SK-N-MC (cell line): ENCODE measurements around the gene NEUROG1.

Experiments used
- DNase-seq: peaks from one replicate; pipeline ENCODE4 v3.0.0-alpha.2; 2011; ENCODE audit warnings: low read depth, low spot score
- H3K27ac ChIP-seq: fragments of 200-600 bp; sonication (generic); 2 replicates; pipeline ENCODE4 v1.5.1; 2016; ENCODE audit warnings: mixed run types
- H3K36me3 ChIP-seq: fragments of 200-600 bp; sonication (generic); 2 replicates; pipeline ENCODE4 v1.6.1; 2017; ENCODE audit warnings: antibody characterized with exemption, low read length, mixed read lengths; ENCODE audit not compliant: insufficient read depth
- H3K4me3 ChIP-seq: fragments of 200-600 bp; sonication (generic); 2 replicates; pipeline ENCODE4 v1.5.1; 2016
- H3K9ac ChIP-seq: fragments of 200-600 bp; sonication (generic); 2 replicates; pipeline ENCODE4 v1.8.0; 2017; ENCODE audit warnings: mixed run types, mixed read lengths; ENCODE audit not compliant: insufficient read length
- H3K9me3 ChIP-seq: fragments of 200-600 bp; sonication (generic); 2 replicates; pipeline ENCODE4 v1.6.1; 2017; ENCODE audit warnings: low read depth, mild to moderate bottlenecking, antibody characterized with exemption, low read length, moderate library complexity, mixed read lengths
- EZH2 ChIP-seq: fragments of 200-600 bp; sonication (generic); IDR thresholded peaks from one replicate; pipeline ENCODE4 v1.6.1; 2017; ENCODE audit warnings: antibody characterized with exemption
- FOXP2 ChIP-seq: optimal IDR thresholded peaks from 2 replicates; pipeline ENCODE3; 2011; ENCODE audit warnings: mild to moderate bottlenecking, moderate library complexity; ENCODE audit not compliant: insufficient read depth; ENCODE audit errors: extremely low read length, control extremely low read depth
- POLR2AphosphoS5 ChIP-seq: IDR thresholded peaks from 2 replicates; pipeline ENCODE4 v1.6.1; 2012; ENCODE audit warnings: mild to moderate bottlenecking, low read depth, low read length, borderline replicate concordance

The NEUROG1 gene

DNA sequence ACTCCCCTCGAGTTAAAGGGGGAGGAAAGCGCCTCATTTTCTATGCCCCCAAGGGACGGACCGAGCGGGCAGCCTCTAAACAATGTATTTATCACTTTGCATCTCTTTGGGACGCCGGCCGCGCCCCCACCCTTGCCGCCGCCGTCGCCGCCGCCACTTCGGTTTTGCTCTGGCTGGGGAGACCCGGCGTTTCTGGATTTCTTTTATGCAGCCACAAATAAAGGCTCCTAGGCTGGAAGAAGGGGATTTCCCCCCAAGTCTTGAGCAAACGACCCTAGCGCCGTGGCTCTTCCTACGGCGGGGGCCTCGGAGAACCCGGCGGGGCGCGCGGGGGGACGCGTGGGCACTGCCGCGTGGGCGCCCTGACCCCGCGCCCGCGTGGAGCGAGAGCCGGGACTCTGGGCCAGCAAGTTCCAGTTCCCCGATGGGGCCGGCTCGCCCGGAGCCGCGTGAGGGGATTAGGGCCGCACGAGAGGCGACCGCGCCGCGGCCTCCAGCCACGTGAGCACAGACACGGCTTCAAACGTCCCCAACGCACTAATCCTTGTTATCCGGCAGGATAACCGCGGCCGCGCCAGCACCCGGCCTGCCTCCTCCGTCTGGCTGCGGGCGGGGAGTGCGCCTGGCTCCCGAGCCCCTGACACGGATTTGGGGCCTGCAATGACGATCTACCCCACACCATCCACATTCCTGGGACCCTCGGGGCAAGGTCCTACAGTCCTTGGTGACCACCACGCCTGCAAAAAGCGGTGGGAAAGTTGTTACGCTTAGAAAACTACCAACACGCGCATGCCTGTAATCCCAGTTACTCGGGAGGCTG is 7.9 kb upstream of the NEUROG1 start:
- no peak for DNase-seq
- H3K27ac ChIP-seq = no peak overlapping the region
- no peak overlapping the region; the same call in 1 of the 2 replicates for H3K4me3 ChIP-seq
- no peaks in the 10 kb centered on the region for H3K36me3 ChIP-seq
- H3K9ac ChIP-seq = no peak overlapping the region
- no peaks in the 10 kb centered on the region for H3K9me3 ChIP-seq
- TF ChIP-seq POLR2AphosphoS5 (no peak), FOXP2 (no peak), EZH2 (peak; percentile 98)

DNA sequence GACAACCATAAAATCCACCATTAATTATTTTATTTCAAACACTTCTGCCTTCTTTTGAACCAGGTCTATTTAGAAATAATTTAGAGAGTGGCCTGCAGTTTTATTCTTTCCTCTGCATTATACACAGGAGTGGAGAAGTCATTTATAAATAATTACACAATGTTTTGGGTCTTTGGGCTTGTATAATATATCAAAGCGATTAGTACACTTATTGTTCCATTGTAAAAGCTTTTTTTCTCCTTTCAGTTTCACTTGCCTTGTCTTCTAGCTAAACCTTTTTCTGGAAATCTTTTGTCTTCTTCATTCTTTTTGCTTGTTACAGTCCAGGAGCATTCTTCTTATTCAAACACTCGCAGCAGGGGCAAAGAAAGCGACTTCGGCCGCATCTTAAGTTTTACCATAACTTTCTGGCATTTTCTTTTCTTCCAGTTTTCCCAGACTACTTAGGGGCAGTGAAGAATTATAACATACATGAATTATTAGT is 7.3 kb upstream of the NEUROG1 start:
- DNase-seq = no peak
- Histone ChIP-seq H3K27ac (no peak overlapping the region), H3K9ac (no peak overlapping the region), H3K36me3 (no peaks in the 10 kb centered on the region), H3K9me3 (no peaks in the 10 kb centered on the region), H3K4me3 (no peak overlapping the region; the same call in 1 of the 2 replicates)
- TF ChIP-seq EZH2 = no peak
- TF ChIP-seq FOXP2 = no peak
- no peak for TF ChIP-seq POLR2AphosphoS5

DNA sequence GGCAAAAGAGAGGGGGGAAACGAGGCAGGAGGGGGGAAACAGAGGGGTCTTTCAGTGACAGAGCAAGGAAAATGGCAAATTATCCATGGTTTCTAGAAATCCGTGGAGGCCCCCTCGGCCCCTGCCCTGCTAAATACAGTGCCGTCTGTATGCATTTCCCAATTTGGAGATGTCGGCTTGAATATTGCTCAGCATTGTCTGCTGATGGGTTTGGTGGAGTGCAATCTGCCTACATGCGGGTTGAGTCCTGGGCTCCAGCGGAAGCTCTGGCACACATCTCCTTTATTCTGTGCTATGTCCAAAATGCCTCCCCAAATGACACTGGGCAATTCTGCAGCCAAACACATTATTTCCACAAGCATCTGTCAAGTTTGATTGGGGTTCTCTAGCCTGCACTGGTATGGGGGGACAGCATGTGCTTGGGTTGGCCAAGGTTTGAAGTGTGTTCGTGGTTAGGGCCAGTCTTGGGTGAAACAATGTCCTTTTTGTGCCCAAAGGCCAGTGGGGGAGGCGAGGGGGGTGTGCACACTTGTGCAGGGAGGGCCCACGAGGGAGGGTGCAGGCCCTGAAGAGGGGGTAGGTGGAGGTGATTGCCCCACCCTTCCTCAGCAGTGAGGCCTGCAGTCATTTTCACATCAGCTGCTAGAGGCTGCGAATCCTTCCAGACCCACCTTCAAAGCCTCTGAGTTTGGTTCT is 6.2 kb upstream of the NEUROG1 start:
- Histone ChIP-seq H3K36me3 (no peaks in the 10 kb centered on the region), H3K4me3 (no peak overlapping the region), H3K9me3 (no peaks in the 10 kb centered on the region), H3K9ac (no peak overlapping the region), H3K27ac (no peak overlapping the region)
- DNase-seq = no peak
- TF ChIP-seq EZH2 (no peak), POLR2AphosphoS5 (no peak), FOXP2 (no peak)

DNA sequence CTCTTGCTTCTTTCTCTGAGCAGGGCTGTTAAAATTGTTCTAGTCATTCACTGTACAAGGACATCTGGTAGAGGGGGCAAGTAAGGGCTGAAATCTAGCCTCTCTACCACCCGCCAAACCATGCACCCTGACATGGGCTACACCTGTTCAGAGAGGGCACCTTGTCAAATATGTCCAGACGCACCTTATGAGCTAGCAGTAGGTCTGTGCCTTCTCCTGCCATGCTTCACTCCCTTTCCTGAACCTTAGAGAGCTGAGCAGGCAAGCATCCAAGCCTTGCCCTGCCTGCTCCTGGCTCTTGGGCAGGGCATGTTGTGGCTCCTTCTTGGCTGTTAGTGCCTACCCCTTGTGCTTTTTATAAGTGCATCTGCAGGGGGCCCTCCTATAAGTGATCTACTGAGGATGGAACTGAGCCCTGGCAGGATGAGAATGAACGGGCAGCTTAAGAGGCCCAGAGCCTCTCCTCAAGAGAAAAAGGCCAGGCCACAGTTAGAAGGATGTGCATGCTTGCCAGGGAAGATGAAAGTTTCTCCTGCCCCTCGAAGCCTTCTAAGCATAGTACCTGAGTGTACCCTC is 3.8 kb upstream of the NEUROG1 start:
- no peak for DNase-seq
- no peaks in the 10 kb centered on the region for H3K9me3 ChIP-seq

DNA sequence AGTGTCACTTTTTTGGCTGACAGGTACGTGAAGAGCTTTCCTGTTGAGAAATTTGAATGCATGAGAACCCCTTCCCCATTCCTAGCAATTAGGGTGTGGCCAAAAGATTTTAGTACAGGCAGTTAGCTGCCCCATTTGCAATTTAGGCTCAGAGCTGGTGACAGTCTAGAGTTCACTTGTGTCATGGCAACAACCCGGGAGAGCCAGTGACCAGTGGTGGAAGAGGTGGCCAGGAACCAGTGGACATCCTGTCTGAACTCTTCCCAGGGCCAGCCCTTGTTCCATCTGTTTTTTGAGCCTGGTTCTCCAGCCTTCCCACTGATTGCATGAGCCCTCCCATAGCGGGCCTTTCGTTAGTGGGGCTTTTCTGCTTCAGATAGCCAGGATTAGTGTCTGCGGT is 2.5 kb upstream of the NEUROG1 start:
- TF ChIP-seq FOXP2 (no peak), EZH2 (no peak), POLR2AphosphoS5 (no peak)
- H3K36me3 ChIP-seq = no peaks in the 10 kb centered on the region
- H3K4me3 ChIP-seq = no peak overlapping the region
- H3K27ac ChIP-seq = no peak overlapping the region
- H3K9me3 ChIP-seq = no peaks in the 10 kb centered on the region
- DNase-seq = no peak
- H3K9ac ChIP-seq = no peak overlapping the region

More for the DNA sequence above, 3.8 kb upstream of the NEUROG1 start:
- Histone ChIP-seq H3K9ac (no peak overlapping the region), H3K4me3 (no peak overlapping the region), H3K27ac (no peak overlapping the region), H3K36me3 (no peaks in the 10 kb centered on the region)
- TF ChIP-seq FOXP2 (no peak), POLR2AphosphoS5 (no peak), EZH2 (no peak)

DNA sequence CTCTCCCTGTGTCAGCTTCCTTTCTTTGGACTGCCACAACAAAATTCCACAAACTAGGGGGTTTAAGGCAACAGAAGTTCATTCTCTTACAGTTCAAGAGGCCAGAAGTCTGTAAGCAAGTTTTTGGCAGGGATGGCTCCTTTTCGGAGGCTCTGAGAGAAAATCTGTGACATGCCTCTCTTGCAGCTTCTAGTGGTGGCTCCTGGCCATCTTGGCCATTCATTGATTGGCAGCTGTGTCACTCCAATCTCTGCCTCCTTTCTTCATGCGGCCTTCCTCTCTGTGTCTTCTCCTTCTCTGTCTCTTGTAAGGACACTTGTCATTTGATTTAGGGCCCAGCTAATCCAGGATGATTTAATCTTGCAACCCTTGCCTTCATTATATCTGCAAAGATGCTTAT is 2.0 kb upstream of the NEUROG1 start:
- no peak for TF ChIP-seq POLR2AphosphoS5
- TF ChIP-seq FOXP2 = no peak
- no peak for TF ChIP-seq EZH2
- DNase-seq = no peak
- Histone ChIP-seq H3K9me3 (no peaks in the 10 kb centered on the region), H3K4me3 (no peak overlapping the region), H3K27ac (no peak overlapping the region), H3K36me3 (no peaks in the 10 kb centered on the region), H3K9ac (no peak overlapping the region)

DNA sequence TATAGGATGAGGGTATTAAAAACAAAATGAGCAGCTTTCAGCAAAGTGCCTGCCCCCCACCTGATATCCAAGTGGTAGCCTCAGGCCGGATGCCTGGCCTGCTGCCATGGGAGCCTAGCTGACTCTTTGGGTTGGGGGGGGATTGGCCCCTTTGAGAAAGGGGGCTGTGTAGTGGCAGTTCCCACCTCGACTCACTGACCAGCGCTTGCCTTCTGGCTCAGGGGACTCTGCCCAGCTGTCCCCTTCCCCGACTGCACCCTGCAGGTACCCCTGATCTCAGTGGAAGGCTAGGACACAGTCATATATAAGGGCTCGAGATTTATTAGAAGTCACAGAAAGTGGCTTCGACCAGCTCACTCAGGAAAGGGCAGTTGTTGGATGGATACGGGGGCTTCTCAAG is 1.5 kb upstream of the NEUROG1 start:
- Histone ChIP-seq H3K9ac (no peak overlapping the region), H3K36me3 (no peaks in the 10 kb centered on the region), H3K4me3 (no peak overlapping the region), H3K9me3 (no peaks in the 10 kb centered on the region), H3K27ac (no peak overlapping the region)
- no peak for DNase-seq
- no peak for TF ChIP-seq FOXP2
- TF ChIP-seq POLR2AphosphoS5 = no peak
- TF ChIP-seq EZH2 = no peak

DNA sequence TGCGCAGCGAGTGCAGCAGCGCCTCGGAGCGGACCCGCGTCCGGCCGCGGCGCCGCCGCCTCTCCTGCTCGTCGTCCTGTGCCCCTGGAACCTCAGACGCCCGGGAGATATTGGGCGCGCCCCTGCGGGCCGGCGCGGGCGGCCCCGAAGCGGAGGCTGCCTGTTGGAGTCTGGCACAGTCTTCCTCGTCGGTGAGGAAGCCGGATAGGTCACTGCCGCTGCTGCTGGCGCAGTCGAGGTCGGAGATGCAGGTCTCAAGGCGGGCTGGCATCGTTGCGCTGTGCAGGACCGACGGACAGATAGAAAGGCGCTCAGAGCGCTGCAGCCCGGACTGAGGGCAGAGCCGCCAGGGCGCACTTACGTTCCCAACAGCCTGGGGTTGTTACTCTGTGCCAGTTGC is 344 bp downstream of the NEUROG1 start:
- Histone ChIP-seq H3K27ac (no peak overlapping the region), H3K4me3 (peak overlapping the region; percentile 43; the same call in 1 of the 2 replicates), H3K9me3 (no peaks in the 10 kb centered on the region), H3K36me3 (no peaks in the 10 kb centered on the region), H3K9ac (no peak overlapping the region)
- no peak for DNase-seq
- TF ChIP-seq EZH2 (no peak), FOXP2 (no peak), POLR2AphosphoS5 (no peak)
